GM12878 (cell line): Measurements from ENCODE around the gene SENP8. TPM values are rescaled to one million over a fixed set of nuclear protein-coding genes. Genes with fewer than 3 reads are reported as not detected.

Experiments
- ATAC-seq: fragments of 200-7000 bp; cut with Tn5 transposase; 3 replicates; pipeline ENCODE4 v1.9.1; 2020; ENCODE audit warnings: mild to moderate bottlenecking, moderate library complexity
- BruUV-seq: library from RNA; stranded (reverse); fragments of 400-500 nt; replicated peaks from 2 replicates; lab custom pipeline; 2021; lab: Mats Ljungman, UMichigan
- CTCF ChIA-PET: fragments of 300-600 bp; sonication (Branson Sonifier 250); formaldehyde crosslinking; extraction: SDS; loops from one replicate; lab custom pipeline; 2021; ENCODE audit warnings: inconsistent platforms; lab: Yijun Ruan, JAX
- POLR2A ChIA-PET: fragments of 350-600 bp; formaldehyde crosslinking; extraction: SDS; loops from one replicate; lab custom pipeline; 2021; ENCODE audit warnings: inconsistent platforms; lab: Charles Lee
- RAD21 ChIA-PET: fragments of 300-600 bp; sonication (Branson Sonifier 250); formaldehyde crosslinking; loops from one replicate; lab custom pipeline; 2023; ENCODE audit warnings: antibody characterized with exemption; ENCODE audit not compliant: unreplicated experiment; lab: Charles Lee
- SMC1A ChIA-PET: fragments of 300-600 bp; sonication (Branson Sonifier 250); formaldehyde crosslinking; loops from one replicate; lab custom pipeline; 2023; ENCODE audit not compliant: unreplicated experiment, uncharacterized antibody; lab: Charles Lee
- DNase-seq: peaks from one replicate; pipeline ENCODE4 v3.0.0-alpha.2; 2011; ENCODE audit warnings: low read depth, low spot score
- FAIRE-seq: peaks from 3 replicates; lab custom pipeline; 2011; peaks lifted over from hg19 to GRCh38; lab: Jason Lieb, UNC
- H2AFZ ChIP-seq: 2 replicates; pipeline ENCODE4 v1.6.0; 2011; ENCODE audit warnings: low read depth, low read length, control low read depth; ENCODE audit not compliant: control insufficient read depth
- H3K27ac ChIP-seq: 2 replicates; pipeline ENCODE4 v1.5.1; 2011; ENCODE audit warnings: control low read depth; ENCODE audit not compliant: control insufficient read depth, insufficient read depth
- H3K27me3 ChIP-seq, 2 experiments: replicated peaks in 1 of 2; 2 replicates each; pipeline versions ENCODE4 v1.6.0 to v1.6.1; 2011; ENCODE audit warnings: low read length in 1 of 2; ENCODE audit not compliant: control insufficient read depth in 2 of 2, insufficient read depth in 2 of 2
- H3K36me3 ChIP-seq, 2 experiments: 2 replicates each; pipeline ENCODE4 v1.5.1; 2011; ENCODE audit warnings: low read length in 1 of 2; ENCODE audit not compliant: control insufficient read depth in 2 of 2, insufficient read depth in 2 of 2
- H3K4me1 ChIP-seq: 2 replicates; pipeline ENCODE4 v1.6.1; 2011; ENCODE audit warnings: mild to moderate bottlenecking, low read length, moderate library complexity, mixed read lengths; ENCODE audit not compliant: control insufficient read depth, insufficient read depth
- H3K4me2 ChIP-seq: 2 replicates; pipeline ENCODE4 v1.6.0; 2011; ENCODE audit warnings: control low read depth; ENCODE audit not compliant: control insufficient read depth, insufficient read depth
- H3K4me3 ChIP-seq: fragments of 200-600 bp; sonication (generic); 2 replicates; pipeline ENCODE4 v1.5.1; 2016
- H3K79me2 ChIP-seq: 2 replicates; pipeline ENCODE4 v1.6.0; 2011; ENCODE audit warnings: low read length; ENCODE audit not compliant: control insufficient read depth, insufficient read depth
- H3K9ac ChIP-seq: 2 replicates; pipeline ENCODE4 v1.8.0; 2011; ENCODE audit warnings: low read length, control low read depth, mixed read lengths; ENCODE audit not compliant: control insufficient read depth, insufficient read depth
- H3K9me3 ChIP-seq: replicated peaks from 3 replicates; pipeline ENCODE4 v1.5.1; 2011; ENCODE audit warnings: mild to moderate bottlenecking, low read length; ENCODE audit not compliant: control insufficient read depth, insufficient read depth
- H4K20me1 ChIP-seq: 2 replicates; pipeline ENCODE4 v1.6.0; 2011; ENCODE audit not compliant: control insufficient read depth, insufficient read depth
- ASH2L ChIP-seq: fragments of 300-600, 200-600 bp; sonication (generic); IDR thresholded peaks from 2 replicates; pipeline ENCODE4 v1.6.1; 2017; ENCODE audit warnings: low read depth, mild to moderate bottlenecking, borderline replicate concordance
- CBX3 ChIP-seq: fragments of 200-600 bp; sonication (generic); IDR thresholded peaks from 2 replicates; pipeline ENCODE4 v1.6.1; 2016; ENCODE audit warnings: low read depth, borderline replicate concordance
- CHD2 ChIP-seq: IDR thresholded peaks from 2 replicates; pipeline ENCODE4 v1.6.1; 2011; ENCODE audit warnings: low read depth, low read length, improper control_type of control experiment, borderline replicate concordance
- FOXK2 ChIP-seq: fragments of 450-650 bp; IDR thresholded peaks from 2 replicates; pipeline ENCODE4 v1.6.1; 2017; ENCODE audit warnings: mild to moderate bottlenecking, moderate library complexity
- SIN3A ChIP-seq: IDR thresholded peaks from 2 replicates; pipeline ENCODE4 v1.6.1; 2012; ENCODE audit warnings: low read depth, low read length, improper control_type of control experiment
- SRF ChIP-seq, 2 experiments: IDR thresholded peaks; 2 replicates each; pipeline ENCODE4 v1.6.1; 2011; ENCODE audit warnings: low read depth in 2 of 2, low read length in 2 of 2, mild to moderate bottlenecking in 1 of 2, moderate library complexity in 1 of 2
- TBL1XR1 ChIP-seq: IDR thresholded peaks from 2 replicates; pipeline ENCODE4 v1.6.1; 2012; ENCODE audit warnings: low read depth, low read length, improper control_type of control experiment
- WGBS: methylation state at CpG from one replicate; pipeline ENCODE4 v1.1.6; 2016; ENCODE audit warnings: low lambda C conversion rate; ENCODE audit not compliant: insufficient replicate concordance, insufficient coverage; ENCODE audit errors: missing lambda C conversion rate; 5-methylcytosine and 5-hydroxymethylcytosine counted together
- in situ Hi-C: fragments of 300-500 bp; cut with MboI; formaldehyde crosslinking; loops from 9 replicates; pipeline ENCODE4 v1.14.3; 2018; ENCODE audit warnings: mixed read lengths
- intact Hi-C: fragments of 100-400 bp; cut with micrococcal nuclease; formaldehyde crosslinking; loops from one replicate; pipeline ENCODE4 v1.14.2; 2022; ENCODE audit not compliant: unreplicated experiment
- polyA plus RNA-seq, 11 experiments: library from polyadenylated mRNA; depleted of rRNA in 4 of 11; unstranded in 6 of 11; stranded (reverse) in 5 of 11; fragments of >200 nt; fragmentation: Nextera tagmentation in 4 of 11; fragmentation: Illumina TruSeq in 1 of 11; extraction: Ambion mirVana in 4 of 11; extraction: Trizol in 1 of 11; gene quantifications; 1 replicate in 1 of 11; 2 replicates in 10 of 11; pipeline versions ENCODE4 v1.2.1 to v1.2.3, GENCODE V29; 2011 to 2016; ENCODE audit warnings: inconsistent platforms in 2 of 11, missing spikeins in 2 of 11, low read depth in 1 of 11
- total RNA-seq, 4 experiments: library from RNA; depleted of rRNA in 3 of 4; stranded (reverse); fragments of >200 nt in 3 of 4; fragmentation: Illumina TruSeq in 1 of 4; extraction: Trizol in 1 of 4; gene quantifications; 2 replicates each; pipeline versions ENCODE4 v1.2.1 to v1.2.3, GENCODE V29; 2013 to 2021
- TF ChIP-seq, protein P1 (sequence below): IDR thresholded peaks from 2 replicates; pipeline ENCODE4 v1.6.1; 2012; ENCODE audit warnings: low read depth, low read length, improper control_type of control experiment
- TF ChIP-seq, protein P2 (sequence below): IDR thresholded peaks from 2 replicates; pipeline ENCODE4 v1.6.1; 2012; ENCODE audit warnings: improper control_type of control experiment, low read depth, low read length; ENCODE audit not compliant: insufficient replicate concordance

SENP8 gene
- total and polyA plus RNA-seq, 10 of the 15 experiments (the other 5 are each of a cell fraction or from before 2014, with no cell fraction given): 0.87 to 5.6 (median 2.2) TPM

DNA sequence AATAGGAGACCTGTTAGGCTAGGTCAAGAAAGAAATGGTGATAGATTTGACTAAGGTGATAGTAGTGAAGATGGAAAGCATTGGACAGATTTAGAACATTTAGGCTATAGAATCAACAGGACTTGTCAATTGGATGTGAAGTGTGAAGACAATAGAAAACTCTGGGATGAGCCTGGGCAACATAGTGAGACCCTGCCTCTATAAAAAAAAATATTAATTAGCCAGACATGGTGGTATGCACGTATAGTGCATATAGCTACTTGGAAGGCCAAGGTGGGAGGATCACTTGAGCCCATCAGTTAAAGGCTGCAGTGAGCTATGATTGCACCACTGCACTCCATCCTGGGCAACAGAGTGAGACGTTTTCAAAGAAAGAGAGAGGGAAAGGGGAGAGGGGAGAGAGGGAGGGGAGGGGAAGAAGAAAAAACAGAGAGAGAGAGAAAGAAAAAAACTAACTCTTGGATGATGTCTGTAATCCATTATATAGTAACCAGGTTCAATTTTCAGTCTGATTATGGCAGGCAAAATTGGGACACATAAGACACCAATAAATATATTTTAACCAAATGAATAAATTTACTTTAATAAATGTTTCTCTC is 9.6 kb downstream of the SENP8 start:
- H3K9me3 ChIP-seq: no peaks in the 10 kb centered on the region
- no peak overlapping the region for H3K4me2 ChIP-seq
- H2AFZ ChIP-seq: no peak overlapping the region
- no peak overlapping the region for H3K27ac ChIP-seq
- no peak overlapping the region for H3K4me3 ChIP-seq
- BruUV-seq: no TSS peak
- DNase-seq: no peak
- ChIA-PET RAD21 (interaction anchor here (1.4 to 1.7 kb wide), 2 partner anchors 10 to 26 kb away, joined by 4 read pairs; partner anchors contain the start of genes MYO9A and SENP8), CTCF (interaction anchor here (0.7 to 1.0 kb wide), 3 partner anchors 14 to 99 kb away, joined by 3 read pairs; no protein-coding TSS in a partner anchor), POLR2A (interaction anchor here (0.6 to 1.5 kb wide), 3 partner anchors 9 to 29 kb away, joined by 3 to 9 read pairs (median 4); partner anchors contain the start of genes MYO9A and SENP8), SMC1A (interaction anchor here (0.8 to 2.8 kb wide), 5 partner anchors 10 to 342 kb away, joined by 3 to 8 read pairs (median 4); partner anchors contain the start of genes MYO9A and SENP8)
- no peaks in the 10 kb centered on the region for H3K27me3 ChIP-seq
- H3K9ac ChIP-seq: no peak overlapping the region
- no peak for ATAC-seq
- no peaks in the 10 kb centered on the region for H3K36me3 ChIP-seq
- 0% methylated on average over 2 of the region's 2 CpGs for WGBS
- no peaks in the 10 kb centered on the region for H3K79me2 ChIP-seq
- no peak for FAIRE-seq
- in situ Hi-C loops: no loop called here
- 0 out of 2 replicates have a peak, but pooled peaks cover 3% of the 10 kb centered on the region for H3K4me1 ChIP-seq
- intact Hi-C loops: no loop called here
- no peaks in the 10 kb centered on the region for H4K20me1 ChIP-seq
- TF ChIP-seq, protein P1, sequence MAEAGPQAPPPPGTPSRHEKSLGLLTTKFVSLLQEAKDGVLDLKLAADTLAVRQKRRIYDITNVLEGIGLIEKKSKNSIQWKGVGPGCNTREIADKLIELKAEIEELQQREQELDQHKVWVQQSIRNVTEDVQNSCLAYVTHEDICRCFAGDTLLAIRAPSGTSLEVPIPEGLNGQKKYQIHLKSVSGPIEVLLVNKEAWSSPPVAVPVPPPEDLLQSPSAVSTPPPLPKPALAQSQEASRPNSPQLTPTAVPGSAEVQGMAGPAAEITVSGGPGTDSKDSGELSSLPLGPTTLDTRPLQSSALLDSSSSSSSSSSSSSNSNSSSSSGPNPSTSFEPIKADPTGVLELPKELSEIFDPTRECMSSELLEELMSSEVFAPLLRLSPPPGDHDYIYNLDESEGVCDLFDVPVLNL: no peak

DNA sequence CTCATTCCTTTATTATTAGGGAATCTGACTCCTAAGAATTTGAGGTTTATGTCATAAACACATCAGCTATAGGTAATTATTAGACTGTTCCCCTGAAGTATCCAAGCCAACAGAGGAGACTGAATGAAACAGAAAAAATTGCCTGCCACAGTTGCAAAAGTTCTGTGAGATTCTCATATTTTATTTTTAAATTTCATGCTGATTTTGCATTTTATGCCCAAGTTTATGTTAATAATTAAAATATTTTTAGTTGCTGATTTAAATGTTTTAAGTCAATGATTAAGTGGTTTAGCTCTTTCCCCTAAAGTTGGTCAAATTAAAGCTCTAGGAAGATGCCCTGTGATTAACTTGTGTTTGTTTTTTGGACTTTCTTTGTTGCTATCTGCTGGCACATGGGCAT is 10.2 kb downstream of the SENP8 start:
- FAIRE-seq: no peak
- in situ Hi-C loops: no loop called here
- TF ChIP-seq TBL1XR1 (no peak), SIN3A (no peak), FOXK2 (no peak), CHD2 (no peak), ASH2L (no peak), CBX3 (no peak), SRF (IDR thresholded peaks at IDR 0.05; ENCODE audit: low read depth in 2 of 2, low read length in 2 of 2) (no peak)
- TF ChIP-seq, protein P2, sequence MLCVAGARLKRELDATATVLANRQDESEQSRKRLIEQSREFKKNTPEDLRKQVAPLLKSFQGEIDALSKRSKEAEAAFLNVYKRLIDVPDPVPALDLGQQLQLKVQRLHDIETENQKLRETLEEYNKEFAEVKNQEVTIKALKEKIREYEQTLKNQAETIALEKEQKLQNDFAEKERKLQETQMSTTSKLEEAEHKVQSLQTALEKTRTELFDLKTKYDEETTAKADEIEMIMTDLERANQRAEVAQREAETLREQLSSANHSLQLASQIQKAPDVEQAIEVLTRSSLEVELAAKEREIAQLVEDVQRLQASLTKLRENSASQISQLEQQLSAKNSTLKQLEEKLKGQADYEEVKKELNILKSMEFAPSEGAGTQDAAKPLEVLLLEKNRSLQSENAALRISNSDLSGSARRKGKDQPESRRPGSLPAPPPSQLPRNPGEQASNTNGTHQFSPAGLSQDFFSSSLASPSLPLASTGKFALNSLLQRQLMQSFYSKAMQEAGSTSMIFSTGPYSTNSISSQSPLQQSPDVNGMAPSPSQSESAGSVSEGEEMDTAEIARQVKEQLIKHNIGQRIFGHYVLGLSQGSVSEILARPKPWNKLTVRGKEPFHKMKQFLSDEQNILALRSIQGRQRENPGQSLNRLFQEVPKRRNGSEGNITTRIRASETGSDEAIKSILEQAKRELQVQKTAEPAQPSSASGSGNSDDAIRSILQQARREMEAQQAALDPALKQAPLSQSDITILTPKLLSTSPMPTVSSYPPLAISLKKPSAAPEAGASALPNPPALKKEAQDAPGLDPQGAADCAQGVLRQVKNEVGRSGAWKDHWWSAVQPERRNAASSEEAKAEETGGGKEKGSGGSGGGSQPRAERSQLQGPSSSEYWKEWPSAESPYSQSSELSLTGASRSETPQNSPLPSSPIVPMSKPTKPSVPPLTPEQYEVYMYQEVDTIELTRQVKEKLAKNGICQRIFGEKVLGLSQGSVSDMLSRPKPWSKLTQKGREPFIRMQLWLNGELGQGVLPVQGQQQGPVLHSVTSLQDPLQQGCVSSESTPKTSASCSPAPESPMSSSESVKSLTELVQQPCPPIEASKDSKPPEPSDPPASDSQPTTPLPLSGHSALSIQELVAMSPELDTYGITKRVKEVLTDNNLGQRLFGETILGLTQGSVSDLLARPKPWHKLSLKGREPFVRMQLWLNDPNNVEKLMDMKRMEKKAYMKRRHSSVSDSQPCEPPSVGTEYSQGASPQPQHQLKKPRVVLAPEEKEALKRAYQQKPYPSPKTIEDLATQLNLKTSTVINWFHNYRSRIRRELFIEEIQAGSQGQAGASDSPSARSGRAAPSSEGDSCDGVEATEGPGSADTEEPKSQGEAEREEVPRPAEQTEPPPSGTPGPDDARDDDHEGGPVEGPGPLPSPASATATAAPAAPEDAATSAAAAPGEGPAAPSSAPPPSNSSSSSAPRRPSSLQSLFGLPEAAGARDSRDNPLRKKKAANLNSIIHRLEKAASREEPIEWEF: no peak

More for the DNA sequence above, 10.2 kb downstream of the SENP8 start:
- ATAC-seq: no peak
- ChIA-PET SMC1A (interaction anchor here (1.2 to 2.8 kb wide), 4 partner anchors 10 to 342 kb away, joined by 3 to 8 read pairs (median 5); no protein-coding TSS in a partner anchor), POLR2A (interaction anchor here (0.6 to 1.5 kb wide), 3 partner anchors 10 to 29 kb away, joined by 3 to 9 read pairs (median 4); partner anchors contain the start of genes MYO9A and SENP8), CTCF (interaction anchor here (0.9 to 1.0 kb wide), 2 partner anchors 13 to 98 kb away, joined by 3 read pairs; no protein-coding TSS in a partner anchor), RAD21 (interaction anchor here (1.7 kb wide), 1 partner anchor 25 kb away, joined by 4 read pairs; no protein-coding TSS in a partner anchor)
- no TSS peak for BruUV-seq
- Histone ChIP-seq H3K36me3 (no peaks in the 10 kb centered on the region), H3K4me2 (no peak overlapping the region), H3K9me3 (no peaks in the 10 kb centered on the region), H3K4me3 (no peak overlapping the region), H4K20me1 (no peaks in the 10 kb centered on the region), H3K9ac (no peak overlapping the region), H2AFZ (no peak overlapping the region), H3K27me3 (no peaks in the 10 kb centered on the region), H3K27ac (no peak overlapping the region), H3K4me1 (0 out of 2 replicates have a peak, but pooled peaks cover 3% of the 10 kb centered on the region), H3K79me2 (no peaks in the 10 kb centered on the region)
- intact Hi-C loops: no loop called here
- no peak for DNase-seq
